HepG2 (cell line): ENCODE results near the gene DELE1. TPM values are rescaled to one million over a fixed set of nuclear protein-coding genes. Genes with fewer than 3 reads are reported as not detected.

Source experiments
- CBX2 ChIP-seq, 2 experiments: fragments of 200-600 bp in 1 of 2; sonication (generic); formaldehyde crosslinking in 1 of 2; IDR thresholded peaks; 2 replicates each; pipeline versions ENCODE4 v1.7.0 to v1.8.1; 2018 to 2022; ENCODE audit warnings: low read depth in 2 of 2, low read length in 1 of 2, mild to moderate bottlenecking in 1 of 2, missing genetic modification reagents in 1 of 2
- DNMT3B ChIP-seq: conservative IDR thresholded peaks from 2 replicates; pipeline ENCODE4 v1.6.1; 2016; ENCODE audit warnings: missing biosample characterization, control low read depth
- FOXO4 ChIP-seq: sonication (generic); formaldehyde crosslinking; conservative IDR thresholded peaks from 2 replicates; pipeline ENCODE4 v1.8.1; 2023; ENCODE audit warnings: missing genetic modification reagents
- GTF2F1 ChIP-seq: fragments of 150-350 bp; IDR thresholded peaks from 2 replicates; pipeline ENCODE4 v1.6.1; 2014; ENCODE audit warnings: low read length
- HMG20A ChIP-seq: IDR thresholded peaks from 2 replicates; pipeline ENCODE4 v1.6.1; 2016; ENCODE audit warnings: borderline replicate concordance
- KLF15 ChIP-seq: sonication (generic); formaldehyde crosslinking; IDR thresholded peaks from 2 replicates; pipeline ENCODE4 v1.8.1; 2023; ENCODE audit warnings: borderline replicate concordance, mild to moderate bottlenecking, inconsistent platforms, missing genetic modification reagents, mixed read lengths
- MYPOP ChIP-seq: sonication (generic); formaldehyde crosslinking; IDR thresholded peaks from 2 replicates; pipeline ENCODE4 v1.8.1; 2023; ENCODE audit warnings: mild to moderate bottlenecking, moderate library complexity, missing genetic modification reagents
- ZBTB10 ChIP-seq: sonication (generic); formaldehyde crosslinking; IDR thresholded peaks from 2 replicates; pipeline ENCODE4 v1.4.0; 2020; ENCODE audit warnings: missing genetic modification reagents, borderline replicate concordance
- ZNF136 ChIP-seq: sonication (generic); formaldehyde crosslinking; IDR thresholded peaks from 2 replicates; pipeline ENCODE4 v1.8.1; 2022; ENCODE audit warnings: low read depth, mild to moderate bottlenecking, moderate library complexity, missing genetic modification reagents
- ZNF143 ChIP-seq: sonication (generic); formaldehyde crosslinking; IDR thresholded peaks from 2 replicates; pipeline ENCODE4 v1.4.0; 2020; ENCODE audit warnings: missing genetic modification reagents
- ZNF280B ChIP-seq: sonication (generic); formaldehyde crosslinking; IDR thresholded peaks from 2 replicates; pipeline ENCODE4 v1.5.0; 2020; ENCODE audit warnings: missing genetic modification reagents, mild to moderate bottlenecking, borderline replicate concordance
- ZNF567 ChIP-seq: sonication (generic); formaldehyde crosslinking; IDR thresholded peaks from 2 replicates; pipeline ENCODE4 v1.8.1; 2023; ENCODE audit warnings: mild to moderate bottlenecking, missing genetic modification reagents, borderline replicate concordance
- ZNF766 ChIP-seq: sonication (generic); formaldehyde crosslinking; IDR thresholded peaks from 2 replicates; pipeline ENCODE4 v1.5.0; 2020; ENCODE audit warnings: missing genetic modification reagents, borderline replicate concordance
- ZSCAN22 ChIP-seq: sonication (generic); formaldehyde crosslinking; IDR thresholded peaks from 2 replicates; pipeline ENCODE4 v1.4.0; 2020; ENCODE audit warnings: mild to moderate bottlenecking, missing genetic modification reagents
- ZSCAN5A ChIP-seq: sonication (generic); formaldehyde crosslinking; IDR thresholded peaks from 2 replicates; pipeline ENCODE4 v1.8.0; 2022; ENCODE audit warnings: mild to moderate bottlenecking, missing genetic modification reagents, borderline replicate concordance
- ZXDC ChIP-seq: sonication (generic); formaldehyde crosslinking; IDR thresholded peaks from 2 replicates; pipeline ENCODE4 v1.5.0; 2020; ENCODE audit warnings: mild to moderate bottlenecking, missing genetic modification reagents
- polyA plus RNA-seq, 8 experiments: library from polyadenylated mRNA; depleted of rRNA in 3 of 8; stranded (reverse) in 7 of 8; unstranded in 1 of 8; fragments of >200 nt; fragmentation: Illumina TruSeq in 4 of 8; extraction: Trizol in 4 of 8; gene quantifications; 2 replicates each; pipeline versions ENCODE4 v1.2.1 to v1.2.3, GENCODE V29; 2011 to 2016; ENCODE audit warnings: low read depth in 4 of 8, missing spikeins in 1 of 8, mixed read lengths in 1 of 8; ENCODE audit not compliant: insufficient read depth in 1 of 8
- total RNA-seq, 5 experiments: library from RNA; depleted of rRNA; stranded (reverse); fragments of >200 nt; fragmentation: Illumina TruSeq; extraction: Trizol; gene quantifications; 2 replicates each; pipeline ENCODE4 v1.2.3, GENCODE V29; 2016; ENCODE audit warnings: low read depth in 1 of 5

The DELE1 gene
- total and polyA plus RNA-seq, 2 of the 13 experiments (the other 11 are each of a cell fraction or from before 2014, with no cell fraction given) = 57.5 to 90.3 TPM

- TF ChIP-seq ZNF143 (CRISPR knock-in tag) (no peak), ZSCAN5A (CRISPR knock-in tag) (peak; percentile 73; the same call in 1 of the 2 replicates), KLF15 (no peak), ZNF280B (CRISPR knock-in tag) (no peak; the same call in 1 of the 2 replicates), ZBTB10 (no peak), MYPOP (peak; percentile 66; the same call in 1 of the 2 replicates), FOXO4 (no peak), ZSCAN22 (CRISPR knock-in tag) (peak; percentile 63; the same call in 1 of the 2 replicates), GTF2F1 (no peak), ZNF766 (no peak), ZXDC (CRISPR knock-in tag) (peak; percentile 87), DNMT3B (CRISPR knock-in tag) (no peak), ZNF136 (CRISPR knock-in tag) (peak; percentile 86), CBX2 (IDR thresholded peaks at IDR 0.05; ENCODE audit: low read depth, low read length) (no peak), CBX2 (CRISPR knock-in tag; IDR thresholded peaks at IDR 0.05; ENCODE audit: low read depth) (no peak), ZNF567 (CRISPR knock-in tag) (peak; percentile 45; the same call in 1 of the 2 replicates), HMG20A (CRISPR knock-in tag) (no peak)
Measured at GRCh38 chr5:141923448-141924313, at the start of gene DELE1 (continued).
